Esophagus muscularis mucosa (tissue), 3 donors: ENCODE data around the gene TM7SF2.

Source experiments
- EP300 ChIP-seq: sonication (generic); formaldehyde crosslinking; IDR thresholded peaks from one replicate; pipeline ENCODE4 v1.6.1; 2017; ENCODE audit warnings: antibody characterized with exemption
- POLR2A ChIP-seq: fragments of 450-650 bp; IDR thresholded peaks from one replicate; pipeline ENCODE4 v1.6.1; 2017; ENCODE audit warnings: antibody characterized with exemption, moderate library complexity, mild to moderate bottlenecking, low read depth
- POLR2AphosphoS5 ChIP-seq, 2 donors: sonication (generic); formaldehyde crosslinking; IDR thresholded peaks; one replicate each; pipeline ENCODE4 v1.6.1; 2017; ENCODE audit warnings: antibody characterized with exemption in 2 of 2

- no peak for TF ChIP-seq POLR2A
- no peak for TF ChIP-seq POLR2AphosphoS5 (IDR thresholded peaks at IDR 0.05)
- no peak for TF ChIP-seq EP300
Measured at GRCh38 chr11:65089621-65090020, 22.1 kb upstream of the TM7SF2 start.
